GM23338 (cell line): ENCODE results near the gene COL16A1. TPM values are rescaled to one million over a fixed set of nuclear protein-coding genes. Genes with fewer than 3 reads are reported as not detected.

Experiments used
- ATAC-seq: fragments of 200-7000 bp; cut with Tn5 transposase; 3 replicates; pipeline ENCODE4 v1.9.1; 2020
- DNase-seq: peaks from one replicate; pipeline ENCODE4 v3.0.0-alpha.2; 2015; ENCODE audit warnings: low spot score
- H2AFZ ChIP-seq: fragments of 200-600 bp; sonication (generic); 2 replicates; pipeline ENCODE4 v1.8.0; 2016; ENCODE audit warnings: antibody characterized with exemption, mild to moderate bottlenecking, moderate library complexity
- H3F3A ChIP-seq: fragments of 200-600 bp; sonication (generic); replicated peaks from 2 replicates; pipeline ENCODE4 v1.8.0; 2017; ENCODE audit warnings: antibody characterized with exemption, mixed run types, low read depth
- H3K27ac ChIP-seq: fragments of 200-600 bp; sonication (generic); 2 replicates; pipeline ENCODE4 v1.6.1; 2016; ENCODE audit warnings: low read depth
- H3K27me3 ChIP-seq: fragments of 200-600 bp; sonication (generic); 2 replicates; pipeline ENCODE4 v1.8.0; 2016; ENCODE audit warnings: mild to moderate bottlenecking, mixed run types, moderate library complexity; ENCODE audit not compliant: insufficient read depth
- H3K36me3 ChIP-seq: fragments of 200-600 bp; sonication (generic); 2 replicates; pipeline ENCODE4 v1.8.0; 2016; ENCODE audit warnings: mild to moderate bottlenecking; ENCODE audit not compliant: insufficient read depth
- H3K4me1 ChIP-seq: fragments of 200-600 bp; sonication (generic); 2 replicates; pipeline ENCODE4 v1.8.0; 2016; ENCODE audit warnings: mild to moderate bottlenecking, moderate library complexity; ENCODE audit not compliant: insufficient read depth
- H3K4me2 ChIP-seq: fragments of 200-600 bp; sonication (generic); 2 replicates; pipeline ENCODE4 v1.7.1; 2017; ENCODE audit warnings: mixed run types
- H3K4me3 ChIP-seq: fragments of 200-600 bp; sonication (generic); 2 replicates; pipeline ENCODE4 v1.6.1; 2016; ENCODE audit warnings: mixed run types
- H3K79me2 ChIP-seq: fragments of 200-600 bp; sonication (generic); replicated peaks from 2 replicates; pipeline ENCODE4 v1.8.0; 2017; ENCODE audit warnings: mild to moderate bottlenecking; ENCODE audit not compliant: insufficient read depth
- H3K9me2 ChIP-seq: fragments of 200-600 bp; sonication (generic); 2 replicates; pipeline ENCODE4 v1.8.0; 2017; ENCODE audit not compliant: insufficient read depth
- H4K20me1 ChIP-seq: fragments of 200-600 bp; sonication (generic); replicated peaks from 2 replicates; pipeline ENCODE4 v1.8.0; 2017; ENCODE audit warnings: mild to moderate bottlenecking; ENCODE audit not compliant: insufficient read depth
- H3K27ac Mint-ChIP-seq: 2 replicates; pipeline ENCODE4 v1.8.0; 2020; ENCODE audit warnings: inconsistent platforms, mild to moderate bottlenecking, moderate library complexity, mixed read lengths
- H3K27me3 Mint-ChIP-seq: 3 replicates; pipeline ENCODE4 v1.8.0; 2022; ENCODE audit warnings: low read depth, mild to moderate bottlenecking, moderate library complexity, mixed read lengths, inconsistent platforms; ENCODE audit not compliant: insufficient read depth, poor library complexity
- H3K36me3 Mint-ChIP-seq: 3 replicates; pipeline ENCODE4 v1.8.0; 2021; ENCODE audit warnings: low read depth, mild to moderate bottlenecking, inconsistent platforms, moderate library complexity, mixed read lengths
- H3K4me1 Mint-ChIP-seq: 3 replicates; pipeline ENCODE4 v1.8.0; 2020; ENCODE audit warnings: mild to moderate bottlenecking, inconsistent platforms, mixed read lengths
- H3K4me3 Mint-ChIP-seq: 3 replicates; pipeline ENCODE4 v1.8.0; 2021; ENCODE audit warnings: moderate library complexity, mild to moderate bottlenecking, inconsistent platforms, mixed read lengths
- H3K9me3 Mint-ChIP-seq: 3 replicates; pipeline ENCODE4 v1.8.0; 2020; ENCODE audit warnings: moderate library complexity, mild to moderate bottlenecking, inconsistent platforms, mixed read lengths
- CREB1 ChIP-seq: fragments of 250-450 bp; sonication (Bioruptor Pico); IDR thresholded peaks from 2 replicates; pipeline ENCODE4 v1.5.0; 2020; ENCODE audit warnings: low read depth, mild to moderate bottlenecking, moderate library complexity
- EZH2 ChIP-seq: fragments of 200-600 bp; sonication (generic); IDR thresholded peaks from one replicate; pipeline ENCODE4 v1.8.0; 2017; ENCODE audit warnings: antibody characterized with exemption, mild to moderate bottlenecking, low read depth; ENCODE audit not compliant: unreplicated experiment
- EZH2phosphoT487 ChIP-seq: fragments of 200-600 bp; sonication (generic); IDR thresholded peaks from one replicate; pipeline ENCODE4 v1.8.1; 2018; ENCODE audit warnings: antibody characterized with exemption; ENCODE audit not compliant: unreplicated experiment
- JUNB ChIP-seq: IDR thresholded peaks from one replicate; pipeline ENCODE4 v1.6.1; 2016; ENCODE audit warnings: antibody characterized with exemption; ENCODE audit not compliant: unreplicated experiment
- NANOG ChIP-seq: IDR thresholded peaks from 2 replicates; pipeline ENCODE4 v1.6.1; 2016; ENCODE audit warnings: antibody characterized with exemption, borderline replicate concordance
- POLR2AphosphoS5 ChIP-seq: IDR thresholded peaks from 2 replicates; pipeline ENCODE4 v1.6.1; 2016; ENCODE audit warnings: antibody characterized with exemption, low read depth
- STAT1 ChIP-seq: IDR thresholded peaks from one replicate; pipeline ENCODE4 v1.6.1; 2016; ENCODE audit warnings: antibody characterized with exemption; ENCODE audit not compliant: unreplicated experiment
- ZNF114 ChIP-seq: fragments of 250-450 bp; sonication (Bioruptor Pico); IDR thresholded peaks from 2 replicates; pipeline ENCODE4 v1.5.0; 2020; ENCODE audit warnings: mild to moderate bottlenecking, moderate library complexity
- ZNF331 ChIP-seq: fragments of 250-450 bp; sonication (Bioruptor Pico); IDR thresholded peaks from 2 replicates; pipeline ENCODE4 v1.5.0; 2020; ENCODE audit warnings: low read depth, mild to moderate bottlenecking, moderate library complexity
- polyA plus RNA-seq: library from polyadenylated mRNA; unstranded; fragments of >200 nt; fragmentation: Nextera tagmentation; extraction: Ambion mirVana; gene quantifications from 2 replicates; pipeline ENCODE4 v1.2.1, GENCODE V29; 2016
- total RNA-seq: library from RNA; depleted of rRNA; stranded (reverse); fragments of >200 nt; shearing (Covaris generic); gene quantifications from 2 replicates; pipeline ENCODE4 v1.2.3, GENCODE V29; 2014
- TF ChIP-seq, protein P1 (sequence below): fragments of 250-450 bp; sonication (Bioruptor Pico); IDR thresholded peaks from 2 replicates; pipeline ENCODE4 v1.5.0; 2020; ENCODE audit warnings: mild to moderate bottlenecking, moderate library complexity
- TF ChIP-seq, protein P2 (sequence below): IDR thresholded peaks from 2 replicates; pipeline ENCODE4 v1.6.1; 2016; ENCODE audit warnings: antibody characterized with exemption
- TF ChIP-seq, protein P3 (sequence below), 2 experiments: fragments of 200-600 bp in 1 of 2; sonication (generic) in 1 of 2; conservative IDR thresholded peaks; 2 replicates each; pipeline versions ENCODE4 v1.5.1 to v1.6.1; 2016 to 2017; ENCODE audit warnings: antibody characterized with exemption in 2 of 2, low read depth in 2 of 2, mild to moderate bottlenecking in 2 of 2, moderate library complexity in 1 of 2
- TF ChIP-seq, protein P4 (sequence below): IDR thresholded peaks from one replicate; pipeline ENCODE4 v1.6.1; 2018; ENCODE audit warnings: antibody characterized with exemption; ENCODE audit not compliant: unreplicated experiment

Gene COL16A1
- total and polyA plus RNA-seq, 2 experiments from 2014 or later = 4.2 to 13.2 TPM

DNA sequence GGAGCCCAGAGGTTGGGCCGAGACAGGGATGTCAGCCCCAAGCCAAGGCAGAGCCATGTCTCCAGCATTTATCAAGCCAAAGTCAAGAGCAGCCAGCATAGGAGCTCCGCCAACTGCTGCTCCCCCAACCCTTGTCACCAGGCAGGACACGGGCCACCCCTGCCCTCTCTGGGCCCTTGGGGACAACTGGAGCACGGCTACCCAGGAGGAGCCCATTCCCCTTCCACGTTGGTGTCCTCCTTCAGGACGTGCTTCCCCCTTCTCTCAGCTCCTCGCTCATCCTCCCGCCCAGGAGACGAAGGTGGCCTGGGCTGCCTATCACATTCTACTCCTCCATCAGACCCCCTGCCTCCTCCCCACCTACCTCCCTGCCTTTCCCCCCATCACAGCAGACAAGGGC lies 39.3 kb downstream of the COL16A1 start:
- H3K4me3 ChIP-seq = no peak overlapping the region
- H3K9me3 Mint-ChIP-seq = no peaks in the 10 kb centered on the region
- no peaks in the 10 kb centered on the region for H3K79me2 ChIP-seq
- H3K36me3 ChIP-seq = no peaks in the 10 kb centered on the region
- no peak overlapping the region for H2AFZ ChIP-seq
- H3K4me1 Mint-ChIP-seq = peaks cover 15% of the 10 kb centered on the region
- no peak overlapping the region for H3K27ac ChIP-seq
- DNase-seq (no peak), ATAC-seq (no peak)
- TF ChIP-seq JUNB (no peak), ZNF331 (CRISPR knock-in tag) (no peak), EZH2 (no peak), STAT1 (no peak), EZH2phosphoT487 (no peak), POLR2AphosphoS5 (no peak), ZNF114 (CRISPR knock-in tag) (no peak), CREB1 (no peak), NANOG (no peak)
- TF ChIP-seq, protein P1, sequence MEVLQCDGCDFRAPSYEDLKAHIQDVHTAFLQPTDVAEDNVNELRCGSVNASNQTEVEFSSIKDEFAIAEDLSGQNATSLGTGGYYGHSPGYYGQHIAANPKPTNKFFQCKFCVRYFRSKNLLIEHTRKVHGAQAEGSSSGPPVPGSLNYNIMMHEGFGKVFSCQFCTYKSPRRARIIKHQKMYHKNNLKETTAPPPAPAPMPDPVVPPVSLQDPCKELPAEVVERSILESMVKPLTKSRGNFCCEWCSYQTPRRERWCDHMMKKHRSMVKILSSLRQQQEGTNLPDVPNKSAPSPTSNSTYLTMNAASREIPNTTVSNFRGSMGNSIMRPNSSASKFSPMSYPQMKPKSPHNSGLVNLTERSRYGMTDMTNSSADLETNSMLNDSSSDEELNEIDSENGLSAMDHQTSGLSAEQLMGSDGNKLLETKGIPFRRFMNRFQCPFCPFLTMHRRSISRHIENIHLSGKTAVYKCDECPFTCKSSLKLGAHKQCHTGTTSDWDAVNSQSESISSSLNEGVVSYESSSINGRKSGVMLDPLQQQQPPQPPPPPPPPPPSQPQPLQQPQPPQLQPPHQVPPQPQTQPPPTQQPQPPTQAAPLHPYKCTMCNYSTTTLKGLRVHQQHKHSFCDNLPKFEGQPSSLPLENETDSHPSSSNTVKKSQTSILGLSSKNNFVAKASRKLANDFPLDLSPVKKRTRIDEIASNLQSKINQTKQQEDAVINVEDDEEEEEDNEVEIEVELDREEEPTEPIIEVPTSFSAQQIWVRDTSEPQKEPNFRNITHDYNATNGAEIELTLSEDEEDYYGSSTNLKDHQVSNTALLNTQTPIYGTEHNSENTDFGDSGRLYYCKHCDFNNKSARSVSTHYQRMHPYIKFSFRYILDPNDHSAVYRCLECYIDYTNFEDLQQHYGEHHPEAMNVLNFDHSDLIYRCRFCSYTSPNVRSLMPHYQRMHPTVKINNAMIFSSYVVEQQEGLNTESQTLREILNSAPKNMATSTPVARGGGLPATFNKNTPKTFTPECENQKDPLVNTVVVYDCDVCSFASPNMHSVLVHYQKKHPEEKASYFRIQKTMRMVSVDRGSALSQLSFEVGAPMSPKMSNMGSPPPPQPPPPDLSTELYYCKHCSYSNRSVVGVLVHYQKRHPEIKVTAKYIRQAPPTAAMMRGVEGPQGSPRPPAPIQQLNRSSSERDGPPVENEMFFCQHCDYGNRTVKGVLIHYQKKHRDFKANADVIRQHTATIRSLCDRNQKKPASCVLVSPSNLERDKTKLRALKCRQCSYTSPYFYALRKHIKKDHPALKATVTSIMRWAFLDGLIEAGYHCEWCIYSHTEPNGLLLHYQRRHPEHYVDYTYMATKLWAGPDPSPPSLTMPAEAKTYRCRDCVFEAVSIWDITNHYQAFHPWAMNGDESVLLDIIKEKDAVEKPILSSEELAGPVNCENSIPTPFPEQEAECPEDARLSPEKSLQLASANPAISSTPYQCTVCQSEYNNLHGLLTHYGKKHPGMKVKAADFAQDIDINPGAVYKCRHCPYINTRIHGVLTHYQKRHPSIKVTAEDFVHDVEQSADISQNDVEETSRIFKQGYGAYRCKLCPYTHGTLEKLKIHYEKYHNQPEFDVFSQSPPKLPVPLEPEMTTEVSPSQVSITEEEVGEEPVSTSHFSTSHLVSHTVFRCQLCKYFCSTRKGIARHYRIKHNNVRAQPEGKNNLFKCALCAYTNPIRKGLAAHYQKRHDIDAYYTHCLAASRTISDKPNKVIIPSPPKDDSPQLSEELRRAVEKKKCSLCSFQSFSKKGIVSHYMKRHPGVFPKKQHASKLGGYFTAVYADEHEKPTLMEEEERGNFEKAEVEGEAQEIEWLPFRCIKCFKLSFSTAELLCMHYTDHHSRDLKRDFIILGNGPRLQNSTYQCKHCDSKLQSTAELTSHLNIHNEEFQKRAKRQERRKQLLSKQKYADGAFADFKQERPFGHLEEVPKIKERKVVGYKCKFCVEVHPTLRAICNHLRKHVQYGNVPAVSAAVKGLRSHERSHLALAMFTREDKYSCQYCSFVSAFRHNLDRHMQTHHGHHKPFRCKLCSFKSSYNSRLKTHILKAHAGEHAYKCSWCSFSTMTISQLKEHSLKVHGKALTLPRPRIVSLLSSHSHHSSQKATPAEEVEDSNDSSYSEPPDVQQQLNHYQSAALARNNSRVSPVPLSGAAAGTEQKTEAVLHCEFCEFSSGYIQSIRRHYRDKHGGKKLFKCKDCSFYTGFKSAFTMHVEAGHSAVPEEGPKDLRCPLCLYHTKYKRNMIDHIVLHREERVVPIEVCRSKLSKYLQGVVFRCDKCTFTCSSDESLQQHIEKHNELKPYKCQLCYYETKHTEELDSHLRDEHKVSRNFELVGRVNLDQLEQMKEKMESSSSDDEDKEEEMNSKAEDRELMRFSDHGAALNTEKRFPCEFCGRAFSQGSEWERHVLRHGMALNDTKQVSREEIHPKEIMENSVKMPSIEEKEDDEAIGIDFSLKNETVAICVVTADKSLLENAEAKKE (CRISPR knock-in tag) = no peak
- TF ChIP-seq, protein P2, sequence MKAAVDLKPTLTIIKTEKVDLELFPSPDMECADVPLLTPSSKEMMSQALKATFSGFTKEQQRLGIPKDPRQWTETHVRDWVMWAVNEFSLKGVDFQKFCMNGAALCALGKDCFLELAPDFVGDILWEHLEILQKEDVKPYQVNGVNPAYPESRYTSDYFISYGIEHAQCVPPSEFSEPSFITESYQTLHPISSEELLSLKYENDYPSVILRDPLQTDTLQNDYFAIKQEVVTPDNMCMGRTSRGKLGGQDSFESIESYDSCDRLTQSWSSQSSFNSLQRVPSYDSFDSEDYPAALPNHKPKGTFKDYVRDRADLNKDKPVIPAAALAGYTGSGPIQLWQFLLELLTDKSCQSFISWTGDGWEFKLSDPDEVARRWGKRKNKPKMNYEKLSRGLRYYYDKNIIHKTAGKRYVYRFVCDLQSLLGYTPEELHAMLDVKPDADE = no peak
- TF ChIP-seq, protein P3, sequence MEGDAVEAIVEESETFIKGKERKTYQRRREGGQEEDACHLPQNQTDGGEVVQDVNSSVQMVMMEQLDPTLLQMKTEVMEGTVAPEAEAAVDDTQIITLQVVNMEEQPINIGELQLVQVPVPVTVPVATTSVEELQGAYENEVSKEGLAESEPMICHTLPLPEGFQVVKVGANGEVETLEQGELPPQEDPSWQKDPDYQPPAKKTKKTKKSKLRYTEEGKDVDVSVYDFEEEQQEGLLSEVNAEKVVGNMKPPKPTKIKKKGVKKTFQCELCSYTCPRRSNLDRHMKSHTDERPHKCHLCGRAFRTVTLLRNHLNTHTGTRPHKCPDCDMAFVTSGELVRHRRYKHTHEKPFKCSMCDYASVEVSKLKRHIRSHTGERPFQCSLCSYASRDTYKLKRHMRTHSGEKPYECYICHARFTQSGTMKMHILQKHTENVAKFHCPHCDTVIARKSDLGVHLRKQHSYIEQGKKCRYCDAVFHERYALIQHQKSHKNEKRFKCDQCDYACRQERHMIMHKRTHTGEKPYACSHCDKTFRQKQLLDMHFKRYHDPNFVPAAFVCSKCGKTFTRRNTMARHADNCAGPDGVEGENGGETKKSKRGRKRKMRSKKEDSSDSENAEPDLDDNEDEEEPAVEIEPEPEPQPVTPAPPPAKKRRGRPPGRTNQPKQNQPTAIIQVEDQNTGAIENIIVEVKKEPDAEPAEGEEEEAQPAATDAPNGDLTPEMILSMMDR (conservative IDR thresholded peaks at IDR 0.05; ENCODE audit: low read depth in 2 of 2) = no peak
- TF ChIP-seq, protein P4, sequence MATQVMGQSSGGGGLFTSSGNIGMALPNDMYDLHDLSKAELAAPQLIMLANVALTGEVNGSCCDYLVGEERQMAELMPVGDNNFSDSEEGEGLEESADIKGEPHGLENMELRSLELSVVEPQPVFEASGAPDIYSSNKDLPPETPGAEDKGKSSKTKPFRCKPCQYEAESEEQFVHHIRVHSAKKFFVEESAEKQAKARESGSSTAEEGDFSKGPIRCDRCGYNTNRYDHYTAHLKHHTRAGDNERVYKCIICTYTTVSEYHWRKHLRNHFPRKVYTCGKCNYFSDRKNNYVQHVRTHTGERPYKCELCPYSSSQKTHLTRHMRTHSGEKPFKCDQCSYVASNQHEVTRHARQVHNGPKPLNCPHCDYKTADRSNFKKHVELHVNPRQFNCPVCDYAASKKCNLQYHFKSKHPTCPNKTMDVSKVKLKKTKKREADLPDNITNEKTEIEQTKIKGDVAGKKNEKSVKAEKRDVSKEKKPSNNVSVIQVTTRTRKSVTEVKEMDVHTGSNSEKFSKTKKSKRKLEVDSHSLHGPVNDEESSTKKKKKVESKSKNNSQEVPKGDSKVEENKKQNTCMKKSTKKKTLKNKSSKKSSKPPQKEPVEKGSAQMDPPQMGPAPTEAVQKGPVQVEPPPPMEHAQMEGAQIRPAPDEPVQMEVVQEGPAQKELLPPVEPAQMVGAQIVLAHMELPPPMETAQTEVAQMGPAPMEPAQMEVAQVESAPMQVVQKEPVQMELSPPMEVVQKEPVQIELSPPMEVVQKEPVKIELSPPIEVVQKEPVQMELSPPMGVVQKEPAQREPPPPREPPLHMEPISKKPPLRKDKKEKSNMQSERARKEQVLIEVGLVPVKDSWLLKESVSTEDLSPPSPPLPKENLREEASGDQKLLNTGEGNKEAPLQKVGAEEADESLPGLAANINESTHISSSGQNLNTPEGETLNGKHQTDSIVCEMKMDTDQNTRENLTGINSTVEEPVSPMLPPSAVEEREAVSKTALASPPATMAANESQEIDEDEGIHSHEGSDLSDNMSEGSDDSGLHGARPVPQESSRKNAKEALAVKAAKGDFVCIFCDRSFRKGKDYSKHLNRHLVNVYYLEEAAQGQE = no peak
- no peaks in the 10 kb centered on the region for H3K4me1 ChIP-seq
- H3K27me3 Mint-ChIP-seq = peaks cover 11% of the 10 kb centered on the region
- H3K4me2 ChIP-seq = no peak overlapping the region
- H4K20me1 ChIP-seq = no peaks in the 10 kb centered on the region
- no peaks in the 10 kb centered on the region for H3F3A ChIP-seq
- no peaks in the 10 kb centered on the region for H3K27me3 ChIP-seq
- no peaks in the 10 kb centered on the region for H3K36me3 Mint-ChIP-seq
- H3K27ac Mint-ChIP-seq = no peak overlapping the region
- no peaks in the 10 kb centered on the region for H3K9me2 ChIP-seq
- H3K4me3 Mint-ChIP-seq = no peak overlapping the region
